Measurements from ENCODE around the gene FTO.

Gene FTO

GRCh38 chr16:53715023-53715384 lies 11.0 kb downstream of the FTO start:
- TF ChIP-seq CTCF (IDR thresholded peaks at IDR 0.05; ENCODE audit: low read length): no peak
- no peak for TF ChIP-seq EZH2phosphoT487 (IDR thresholded peaks at IDR 0.05; ENCODE audit: low read length)
- TF ChIP-seq EZH2 (optimal IDR thresholded peaks at IDR 0.05; ENCODE audit: low read depth, low read length): no peak
- Histone ChIP-seq H3K9ac (ENCODE audit: low read length) (no peak overlapping the region), H3K9me2 (replicated peaks; ENCODE audit: insufficient read depth, low read length) (no peaks in the 10 kb centered on the region), H3K36me3 (replicated peaks; ENCODE audit: insufficient read depth, low read length) (no peaks in the 10 kb centered on the region), H3F3A (ENCODE audit: insufficient read depth, low read length) (no peaks in the 10 kb centered on the region), H3K4me2 (ENCODE audit: low read depth, low read length) (no peak overlapping the region), H2AFZ (ENCODE audit: low read length) (no peak overlapping the region), H3K9me3 (replicated peaks; ENCODE audit: insufficient read depth, low read length) (no peaks in the 10 kb centered on the region), H3K4me1 (ENCODE audit: low read length) (no peaks in the 10 kb centered on the region), H3K27ac (ENCODE audit: low read length) (no peak overlapping the region), H3K4me3 (ENCODE audit: low read length) (no peak overlapping the region), H3K79me2 (ENCODE audit: low read length) (peaks cover 65% of the 10 kb centered on the region), H3K27me3 (replicated peaks; ENCODE audit: insufficient read depth, low read length) (no peaks in the 10 kb centered on the region), H4K20me1 (ENCODE audit: insufficient read depth, low read length) (no peaks in the 10 kb centered on the region)
- DNase-seq: no peak

GRCh38 chr16:53717577-53717976 lies 13.6 kb downstream of the FTO start:
- no peaks in the 10 kb centered on the region for H3K9me3 ChIP-seq (replicated peaks; ENCODE audit: insufficient read depth, low read length)

GRCh38 chr16:53721017-53721416 lies 17.1 kb downstream of the FTO start:
- H3K9ac ChIP-seq (ENCODE audit: low read length): no peak overlapping the region
- no peak for DNase-seq
- no peaks in the 10 kb centered on the region for H3K9me2 ChIP-seq (replicated peaks; ENCODE audit: insufficient read depth, low read length)
- TF ChIP-seq EZH2phosphoT487 (IDR thresholded peaks at IDR 0.05; ENCODE audit: low read length) (no peak), CTCF (IDR thresholded peaks at IDR 0.05; ENCODE audit: low read length) (no peak)
- H3K79me2 ChIP-seq (ENCODE audit: low read length): peaks cover 34% of the 10 kb centered on the region
- no peaks in the 10 kb centered on the region for H3K36me3 ChIP-seq (replicated peaks; ENCODE audit: insufficient read depth, low read length)
- H3K27me3 ChIP-seq (replicated peaks; ENCODE audit: insufficient read depth, low read length): no peaks in the 10 kb centered on the region
- H4K20me1 ChIP-seq (ENCODE audit: insufficient read depth, low read length): no peaks in the 10 kb centered on the region
- H3F3A ChIP-seq (ENCODE audit: insufficient read depth, low read length): no peaks in the 10 kb centered on the region
- H3K9me3 ChIP-seq (replicated peaks; ENCODE audit: insufficient read depth, low read length): no peaks in the 10 kb centered on the region
- no peak overlapping the region for H2AFZ ChIP-seq (ENCODE audit: low read length)
- H3K4me3 ChIP-seq (ENCODE audit: low read length): no peak overlapping the region
- H3K4me1 ChIP-seq (ENCODE audit: low read length): no peaks in the 10 kb centered on the region
- no peak overlapping the region for H3K27ac ChIP-seq (ENCODE audit: low read length)
- H3K4me2 ChIP-seq (ENCODE audit: low read depth, low read length): no peak overlapping the region

More at GRCh38 chr16:53717577-53717976, 13.6 kb downstream of the FTO start:
- H3K27me3 ChIP-seq (replicated peaks; ENCODE audit: insufficient read depth, low read length): no peaks in the 10 kb centered on the region
- no peak overlapping the region for H3K27ac ChIP-seq (ENCODE audit: low read length)
- H3K4me3 ChIP-seq (ENCODE audit: low read length): no peak overlapping the region
- TF ChIP-seq EZH2phosphoT487 (IDR thresholded peaks at IDR 0.05; ENCODE audit: low read length): no peak
- DNase-seq: no peak
- no peak overlapping the region for H2AFZ ChIP-seq (ENCODE audit: low read length)
- no peaks in the 10 kb centered on the region for H3K36me3 ChIP-seq (replicated peaks; ENCODE audit: insufficient read depth, low read length)
- no peaks in the 10 kb centered on the region for H3K4me1 ChIP-seq (ENCODE audit: low read length)
- peaks cover 58% of the 10 kb centered on the region for H3K79me2 ChIP-seq (ENCODE audit: low read length)
- H3K9me2 ChIP-seq (replicated peaks; ENCODE audit: insufficient read depth, low read length): no peaks in the 10 kb centered on the region
- no peak overlapping the region for H3K9ac ChIP-seq (ENCODE audit: low read length)
- H4K20me1 ChIP-seq (ENCODE audit: insufficient read depth, low read length): no peaks in the 10 kb centered on the region
- H3K4me2 ChIP-seq (ENCODE audit: low read depth, low read length): no peak overlapping the region
- no peaks in the 10 kb centered on the region for H3F3A ChIP-seq (ENCODE audit: insufficient read depth, low read length)

- no peaks in the 10 kb centered on the region for H3K9me2 ChIP-seq (replicated peaks; ENCODE audit: insufficient read depth, low read length)
- H3K9ac ChIP-seq (ENCODE audit: low read length): no peak overlapping the region
- H3K36me3 ChIP-seq (replicated peaks; ENCODE audit: insufficient read depth, low read length): no peaks in the 10 kb centered on the region
- H2AFZ ChIP-seq (ENCODE audit: low read length): no peak overlapping the region
- H3K79me2 ChIP-seq (ENCODE audit: low read length): peaks cover 8% of the 10 kb centered on the region; the same call in 1 of the 2 replicates
- no peaks in the 10 kb centered on the region for H3F3A ChIP-seq (ENCODE audit: insufficient read depth, low read length)
- no peak for DNase-seq
- H3K4me3 ChIP-seq (ENCODE audit: low read length): no peak overlapping the region
- H3K4me1 ChIP-seq (ENCODE audit: low read length): no peaks in the 10 kb centered on the region
- no peak overlapping the region for H3K4me2 ChIP-seq (ENCODE audit: low read depth, low read length)
- no peaks in the 10 kb centered on the region for H3K27me3 ChIP-seq (replicated peaks; ENCODE audit: insufficient read depth, low read length)
- H4K20me1 ChIP-seq (ENCODE audit: insufficient read depth, low read length): no peaks in the 10 kb centered on the region
- no peaks in the 10 kb centered on the region for H3K9me3 ChIP-seq (replicated peaks; ENCODE audit: insufficient read depth, low read length)
- TF ChIP-seq EZH2phosphoT487 (IDR thresholded peaks at IDR 0.05; ENCODE audit: low read length) (no peak), CTCF (IDR thresholded peaks at IDR 0.05; ENCODE audit: low read length) (no peak), EZH2 (optimal IDR thresholded peaks at IDR 0.05; ENCODE audit: low read depth, low read length) (no peak)
- H3K27ac ChIP-seq (ENCODE audit: low read length): no peak overlapping the region
Measured at GRCh38 chr16:53726625-53727024, 22.7 kb downstream of the FTO start.
